ENCODE data around the gene HTD2. TPM values are rescaled to one million over a fixed set of nuclear protein-coding genes. Genes with fewer than 3 reads are reported as not detected.

The HTD2 gene
- total RNA-seq, 1 donor from 2014 or later: 7.3 TPM

- TF ChIP-seq, protein P1, sequence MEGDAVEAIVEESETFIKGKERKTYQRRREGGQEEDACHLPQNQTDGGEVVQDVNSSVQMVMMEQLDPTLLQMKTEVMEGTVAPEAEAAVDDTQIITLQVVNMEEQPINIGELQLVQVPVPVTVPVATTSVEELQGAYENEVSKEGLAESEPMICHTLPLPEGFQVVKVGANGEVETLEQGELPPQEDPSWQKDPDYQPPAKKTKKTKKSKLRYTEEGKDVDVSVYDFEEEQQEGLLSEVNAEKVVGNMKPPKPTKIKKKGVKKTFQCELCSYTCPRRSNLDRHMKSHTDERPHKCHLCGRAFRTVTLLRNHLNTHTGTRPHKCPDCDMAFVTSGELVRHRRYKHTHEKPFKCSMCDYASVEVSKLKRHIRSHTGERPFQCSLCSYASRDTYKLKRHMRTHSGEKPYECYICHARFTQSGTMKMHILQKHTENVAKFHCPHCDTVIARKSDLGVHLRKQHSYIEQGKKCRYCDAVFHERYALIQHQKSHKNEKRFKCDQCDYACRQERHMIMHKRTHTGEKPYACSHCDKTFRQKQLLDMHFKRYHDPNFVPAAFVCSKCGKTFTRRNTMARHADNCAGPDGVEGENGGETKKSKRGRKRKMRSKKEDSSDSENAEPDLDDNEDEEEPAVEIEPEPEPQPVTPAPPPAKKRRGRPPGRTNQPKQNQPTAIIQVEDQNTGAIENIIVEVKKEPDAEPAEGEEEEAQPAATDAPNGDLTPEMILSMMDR (conservative IDR thresholded peaks at IDR 0.05; ENCODE audit: low read depth, low read length): no peak
- H3K4me3 ChIP-seq (ENCODE audit: low read depth, low read length): no peak overlapping the region
- no peak for DNase-seq (ENCODE audit: low read depth)
Observed at GRCh38 chr3:58296269-58296668, 10.1 kb upstream of the HTD2 start.

DNA sequence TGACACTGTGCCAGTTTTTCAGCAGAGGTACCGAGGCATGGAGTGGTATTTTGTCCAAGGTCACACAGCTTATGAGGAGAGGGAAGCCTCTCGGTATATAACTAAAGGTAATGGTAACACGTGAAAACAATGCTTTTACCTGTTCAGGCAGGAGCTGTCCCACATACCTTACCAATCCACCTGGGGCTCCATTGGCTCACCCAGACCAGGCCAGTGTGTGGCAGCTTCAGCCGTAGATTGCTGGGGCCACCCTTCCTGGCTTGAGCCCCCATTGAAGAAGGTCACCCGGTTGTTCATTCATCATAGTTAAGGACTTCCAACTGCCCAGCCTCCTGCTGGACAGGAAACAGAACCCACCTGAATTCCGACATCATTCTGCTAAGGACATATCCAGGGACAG, 9.5 kb upstream of the HTD2 start:
- no peak for DNase-seq (ENCODE audit: low read depth)
- TF ChIP-seq, protein P1 (conservative IDR thresholded peaks at IDR 0.05; ENCODE audit: low read depth, low read length): no peak
- no peak overlapping the region for H3K4me3 ChIP-seq (ENCODE audit: low read depth, low read length)

DNA sequence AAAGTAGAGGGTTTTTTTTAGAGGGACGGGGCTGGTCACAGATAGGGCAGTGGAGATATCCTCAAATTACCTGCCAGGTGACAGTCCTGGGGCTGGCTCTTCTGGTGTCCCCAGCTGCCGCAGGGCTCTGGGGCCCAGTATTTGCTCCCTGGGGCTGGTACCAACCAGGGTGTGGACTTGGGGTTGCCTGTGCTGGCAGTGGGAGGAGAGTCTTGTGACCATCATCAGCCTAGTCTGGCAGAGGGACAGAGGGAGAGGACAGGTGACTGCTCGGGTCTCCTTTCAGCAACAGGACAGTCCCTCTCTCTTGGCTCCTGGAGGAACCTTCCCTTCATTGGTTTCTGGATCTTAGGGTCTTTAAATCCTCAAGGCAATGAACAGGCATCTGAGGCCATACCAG, 8.1 kb upstream of the HTD2 start:
- H3K4me3 ChIP-seq (ENCODE audit: low read depth, low read length): no peak overlapping the region
- TF ChIP-seq, protein P1 (conservative IDR thresholded peaks at IDR 0.05; ENCODE audit: low read depth, low read length): no peak
- DNase-seq (ENCODE audit: low read depth): no peak

DNA sequence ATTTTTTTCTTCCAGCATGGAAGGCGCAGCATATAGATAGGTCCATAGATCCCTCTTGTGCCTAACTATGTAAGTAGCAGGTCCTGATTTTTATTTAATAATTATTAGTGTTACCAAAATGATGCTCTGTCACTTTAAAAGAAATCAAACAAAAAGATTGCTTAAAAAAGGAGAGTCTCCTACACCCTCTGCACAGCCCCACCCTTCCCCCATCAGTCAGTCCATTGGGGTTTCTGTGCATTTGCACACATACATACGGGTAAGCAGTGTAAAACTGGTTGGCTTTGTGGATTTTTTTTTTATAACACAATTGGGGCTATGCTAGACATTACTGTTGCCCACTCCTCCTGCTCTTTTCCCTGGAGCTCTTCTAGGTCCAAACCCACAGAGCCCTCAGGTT, 7.2 kb upstream of the HTD2 start:
- TF ChIP-seq, protein P1 (conservative IDR thresholded peaks at IDR 0.05; ENCODE audit: low read depth, low read length): no peak
- H3K4me3 ChIP-seq (ENCODE audit: low read depth, low read length): no peak overlapping the region
- DNase-seq (ENCODE audit: low read depth): no peak

- H3K4me3 ChIP-seq (ENCODE audit: low read depth, low read length): no peak overlapping the region
- DNase-seq (ENCODE audit: low read depth): no peak
- TF ChIP-seq, protein P1 (conservative IDR thresholded peaks at IDR 0.05; ENCODE audit: low read depth, low read length): peak; percentile 69
Observed at GRCh38 chr3:58299839-58300516, 6.3 kb upstream of the HTD2 start.

DNA sequence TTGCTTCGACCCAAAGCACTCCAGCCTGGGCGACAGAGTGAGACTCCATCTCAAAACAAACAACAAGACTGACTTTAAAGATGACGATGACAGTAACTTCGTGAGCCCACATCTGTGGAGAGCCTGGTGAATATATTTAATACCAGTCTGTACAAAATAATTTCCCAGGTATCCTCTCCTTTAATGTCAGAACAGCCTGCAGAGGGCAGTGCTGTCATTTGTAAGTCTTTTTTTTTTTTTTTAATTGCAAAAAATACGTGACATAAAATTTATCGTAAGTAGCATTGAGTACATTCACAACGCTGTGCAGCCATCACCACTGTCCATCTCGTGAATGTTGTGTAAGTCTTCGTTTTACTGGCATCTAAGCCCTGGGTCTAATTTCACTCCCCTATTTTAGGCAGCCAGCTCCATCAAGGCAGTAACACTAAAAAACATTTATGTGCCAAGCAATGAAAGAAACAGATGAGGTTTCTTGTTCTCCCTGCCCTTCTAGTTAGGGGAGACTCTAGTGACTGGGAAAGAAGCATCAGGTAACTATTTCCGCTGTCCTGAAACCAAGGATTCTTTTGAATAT, 1.4 kb downstream of the HTD2 start:
- no peak for DNase-seq (ENCODE audit: low read depth)
- H3K4me3 ChIP-seq (ENCODE audit: low read depth, low read length): peak overlapping the region; percentile 64
- TF ChIP-seq, protein P1 (conservative IDR thresholded peaks at IDR 0.05; ENCODE audit: low read depth, low read length): peak; percentile 62

- DNase-seq (ENCODE audit: low read depth): no peak
- H3K4me3 ChIP-seq (ENCODE audit: low read depth, low read length): no peak overlapping the region
- TF ChIP-seq, protein P1 (conservative IDR thresholded peaks at IDR 0.05; ENCODE audit: low read depth, low read length): no peak
Observed at GRCh38 chr3:58308728-58309127, 2.4 kb downstream of the HTD2 start.
